EH (cell line): ENCODE results near the gene FAR1.

Experiments
- DNase-seq: peaks from one replicate; pipeline ENCODE4 v3.0.0-alpha.2; 2015; ENCODE audit warnings: low read depth

The FAR1 gene

GRCh38 chr11:13777341-13777985 lies 109.0 kb downstream of the FAR1 start:
- DNase-seq = no peak

- no peak for DNase-seq
Observed at GRCh38 chr11:13778345-13778744, 109.9 kb downstream of the FAR1 start.

- no peak for DNase-seq
Observed at GRCh38 chr11:13781153-13781552, 112.7 kb downstream of the FAR1 start.
